HS-27A (cell line): Measurements from ENCODE around the gene PARP1.
"Not testable (repeated sequence)": the region's sequence is repeated elsewhere in the genome, so short reads cannot be mapped to it uniquely, and the experiment has no call there.

Source experiments
- DNase-seq: peaks from one replicate; pipeline ENCODE4 v3.0.0-alpha.2; 2012; ENCODE audit warnings: low read depth, missing footprints

PARP1 gene

GRCh38 chr1:226407497-226408284 lies at the start of gene PARP1:
Gene PARP1, minus strand, starts transcription at chr1:226408093. Its CDS starts 164 bp downstream, at chr1:226407929.
- peak; percentile 43 for DNase-seq

- DNase-seq, result no peak
Measured at GRCh38 chr1:226457307-226457712, 49.4 kb upstream of the PARP1 start.

GRCh38 chr1:226455843-226456242 lies 48.0 kb upstream of the PARP1 start:
- no peak for DNase-seq

GRCh38 chr1:226454349-226454748 lies 46.5 kb upstream of the PARP1 start:
- DNase-seq, result no peak

- no peak for DNase-seq
Measured at GRCh38 chr1:226453015-226453704, 45.3 kb upstream of the PARP1 start.

- DNase-seq, result no peak
Measured at GRCh38 chr1:226450688-226451087, 42.8 kb upstream of the PARP1 start.

GRCh38 chr1:226449823-226450222 lies 41.9 kb upstream of the PARP1 start:
- no peak for DNase-seq

GRCh38 chr1:226447932-226448665 lies 40.2 kb upstream of the PARP1 start:
- DNase-seq, result no peak

- no peak for DNase-seq
Measured at GRCh38 chr1:226446094-226446493, 38.2 kb upstream of the PARP1 start.

GRCh38 chr1:226444901-226445300 lies 37.0 kb upstream of the PARP1 start:
- no peak for DNase-seq

GRCh38 chr1:226443439-226443838 lies 35.5 kb upstream of the PARP1 start:
- no peak for DNase-seq

GRCh38 chr1:226443033-226443432 lies 35.1 kb upstream of the PARP1 start:
- DNase-seq, result no peak

- DNase-seq, result no peak
Measured at GRCh38 chr1:226441629-226442028, 33.7 kb upstream of the PARP1 start.

- no peak for DNase-seq
Measured at GRCh38 chr1:226440512-226440911, 32.6 kb upstream of the PARP1 start.

GRCh38 chr1:226438007-226438406 lies 30.1 kb upstream of the PARP1 start:
- DNase-seq, result no peak

- DNase-seq, result no peak
Measured at GRCh38 chr1:226436855-226437491, 29.1 kb upstream of the PARP1 start.

- no peak for DNase-seq
Measured at GRCh38 chr1:226436472-226436854, 28.6 kb upstream of the PARP1 start.

GRCh38 chr1:226433341-226433720 lies 25.4 kb upstream of the PARP1 start:
- no peak for DNase-seq

GRCh38 chr1:226432586-226433340 lies 24.9 kb upstream of the PARP1 start:
- no peak for DNase-seq

- DNase-seq, result not testable (repeated sequence)
Measured at GRCh38 chr1:226431898-226432297, 24.0 kb upstream of the PARP1 start.

- DNase-seq, result no peak
Measured at GRCh38 chr1:226429858-226430715, 22.2 kb upstream of the PARP1 start.
